GM19035 (cell line): ENCODE data around the gene ITIH3.

Source experiments
- ATAC-seq: cut with Tn5 transposase; IDR thresholded peaks from one replicate; pipeline ENCODE4 v1.9.1; 2021; ENCODE audit not compliant: unreplicated experiment

ITIH3 gene

DNA sequence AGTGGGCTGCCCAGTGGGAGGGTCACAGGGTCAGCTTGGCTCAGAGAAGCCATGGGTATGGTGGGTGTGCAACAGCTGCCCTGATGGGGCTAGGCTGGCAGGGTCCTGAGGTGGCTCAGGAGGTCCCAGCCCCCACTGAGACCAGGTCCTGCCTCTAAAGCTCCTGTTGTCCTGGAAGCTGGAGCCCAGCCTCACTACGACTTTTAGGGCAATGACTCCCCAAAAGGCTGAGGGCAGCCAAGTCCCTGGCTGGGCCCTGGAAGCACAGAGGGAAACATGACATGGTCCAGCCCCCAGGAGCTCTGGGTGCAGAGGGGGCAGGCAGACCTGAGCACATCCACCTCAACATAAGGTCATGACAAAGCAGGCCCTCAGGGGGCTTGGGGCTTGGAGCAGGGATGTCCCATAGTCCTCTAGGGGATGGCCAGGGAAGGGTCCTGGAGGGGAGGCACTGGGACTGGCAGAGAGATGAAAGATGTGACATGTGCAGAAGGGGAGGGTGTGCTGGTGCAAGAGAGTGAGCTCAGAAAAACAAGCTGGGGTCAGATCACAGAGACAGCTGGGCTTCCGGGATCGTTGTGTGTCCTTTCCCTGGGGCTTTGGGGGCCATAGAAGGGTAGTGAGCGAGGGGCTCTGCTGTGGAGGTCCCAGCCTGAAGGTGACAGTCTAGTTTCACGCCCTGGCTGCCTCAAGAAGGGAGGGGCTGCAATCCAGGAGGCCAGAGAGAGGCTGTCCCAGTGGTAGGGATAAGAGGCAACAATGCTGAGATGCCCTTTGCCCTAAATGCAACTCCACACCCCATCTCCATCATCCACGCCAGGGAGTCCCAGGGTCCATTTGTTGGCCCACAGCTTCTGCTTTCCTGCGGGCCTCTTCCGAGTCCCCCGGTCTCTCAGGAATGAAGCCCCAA lies 639 bp upstream of the ITIH3 start:
- no peak for ATAC-seq

DNA sequence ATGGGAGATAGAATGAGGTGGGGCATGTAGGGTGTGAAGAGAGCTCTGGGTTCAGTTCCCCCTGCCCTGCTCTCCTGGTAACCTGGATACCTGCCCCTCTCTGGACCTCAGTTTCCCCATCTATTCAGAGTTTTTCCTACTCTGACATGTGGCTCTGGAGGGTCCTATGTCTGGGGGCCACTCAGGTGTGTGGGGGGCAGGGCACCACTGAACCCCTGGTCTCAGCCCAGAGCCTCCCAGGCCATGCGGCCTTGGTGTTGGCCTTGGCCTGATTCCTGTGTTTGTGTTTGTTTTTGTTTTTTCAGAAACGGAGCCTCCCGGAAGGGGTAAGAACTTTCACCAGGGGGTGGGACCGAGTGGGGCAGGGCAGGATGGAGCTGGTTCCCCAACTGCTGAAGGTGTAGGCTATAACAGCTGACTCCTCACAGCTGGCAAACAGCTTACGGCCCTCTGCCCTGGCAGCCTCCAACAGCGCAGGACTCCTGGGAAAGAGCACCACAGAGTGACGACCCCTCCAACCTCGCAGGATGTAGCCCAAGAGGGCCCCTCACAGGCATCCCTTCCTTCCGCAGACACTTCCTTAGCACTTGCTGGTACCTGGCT lies 803 bp downstream of the ITIH3 start:
- ATAC-seq, result no peak

DNA sequence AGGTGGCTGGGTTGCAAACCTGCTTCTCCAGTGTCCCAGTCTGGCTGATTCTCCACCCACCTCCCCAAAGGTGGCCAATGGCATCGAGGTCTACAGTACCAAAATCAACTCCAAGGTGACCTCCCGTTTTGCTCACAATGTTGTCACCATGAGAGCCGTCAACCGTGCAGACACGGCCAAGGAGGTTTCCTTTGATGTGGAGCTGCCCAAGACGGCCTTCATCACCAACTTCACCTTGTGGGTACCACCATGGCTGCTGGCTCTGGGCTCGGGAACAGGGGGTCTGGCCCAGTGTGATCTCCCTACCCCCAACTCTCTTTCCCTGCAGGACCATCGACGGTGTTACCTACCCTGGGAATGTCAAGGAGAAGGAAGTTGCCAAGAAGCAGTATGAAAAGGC lies 1.8 kb downstream of the ITIH3 start:
- no peak for ATAC-seq

DNA sequence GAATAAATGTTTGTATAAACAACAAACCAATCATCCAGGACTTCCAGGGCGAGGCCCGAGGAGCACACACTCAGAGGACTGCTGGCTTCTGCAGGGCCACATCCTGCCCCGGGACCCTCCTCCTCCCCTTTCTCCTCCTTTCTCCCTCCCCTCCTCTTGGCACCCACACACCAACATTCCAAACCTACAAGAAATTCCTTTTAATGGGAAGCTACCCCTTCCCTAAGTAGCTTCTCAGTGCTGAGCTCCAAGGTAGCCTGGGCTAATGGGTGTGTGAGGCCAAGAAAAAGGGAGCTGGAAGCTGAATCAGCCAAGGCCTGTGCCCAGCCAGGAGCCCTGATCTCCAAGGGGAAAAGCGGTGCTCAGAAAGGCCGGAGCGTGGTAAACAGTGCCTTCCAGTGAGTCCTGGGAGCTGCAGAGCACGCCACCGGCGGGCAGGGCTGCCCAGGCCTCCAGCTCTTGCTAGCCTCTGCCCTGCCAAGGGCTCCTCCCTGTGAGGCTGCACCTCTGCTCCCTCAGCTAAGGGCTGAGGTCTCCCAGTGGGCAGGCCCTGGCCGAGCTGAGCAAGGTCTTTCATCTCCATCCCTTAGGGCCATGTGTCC lies 3.9 kb downstream of the ITIH3 start:
- no peak for ATAC-seq

DNA sequence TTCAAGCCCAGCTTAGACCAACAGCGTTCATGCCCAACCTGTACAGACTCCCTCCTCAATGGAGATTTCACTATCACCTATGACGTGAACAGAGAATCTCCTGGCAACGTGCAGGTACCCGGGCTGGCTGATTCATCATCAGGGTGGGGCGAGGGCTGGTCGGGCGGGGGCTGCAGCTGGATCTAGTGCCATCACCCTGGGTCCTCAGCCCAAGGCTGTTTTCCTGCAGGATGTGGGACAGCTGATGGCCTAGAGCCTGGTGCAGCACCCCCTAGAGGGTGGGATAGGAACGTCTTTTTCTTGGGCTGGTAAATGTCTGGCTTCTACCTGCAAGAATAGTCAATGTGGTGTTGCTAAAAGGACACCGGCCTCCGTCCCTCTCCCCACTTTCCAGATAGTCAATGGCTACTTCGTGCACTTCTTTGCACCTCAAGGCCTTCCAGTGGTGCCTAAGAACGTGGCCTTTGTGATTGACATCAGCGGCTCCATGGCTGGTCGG lies 4.4 kb downstream of the ITIH3 start:
- ATAC-seq, result no peak

DNA sequence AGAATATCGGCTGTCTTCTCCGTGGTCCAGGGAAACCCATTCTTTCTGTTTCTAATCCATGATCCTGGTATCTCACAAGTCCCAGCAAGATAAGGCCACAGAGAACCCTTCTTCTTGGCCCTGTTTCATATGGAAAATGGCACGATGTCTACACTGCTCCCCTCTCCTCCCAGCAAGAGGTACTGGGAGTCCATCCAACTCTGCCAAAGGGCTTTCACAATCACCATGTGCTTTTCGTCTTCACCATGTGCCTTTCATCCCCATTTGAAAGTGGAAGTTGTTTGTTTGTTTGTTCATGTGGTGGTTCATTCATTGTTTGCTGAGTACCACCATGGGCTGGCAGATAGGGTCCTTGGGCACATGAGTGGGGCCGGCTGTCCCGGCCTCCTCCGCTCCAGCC lies 5.5 kb downstream of the ITIH3 start:
- ATAC-seq, result no peak

DNA sequence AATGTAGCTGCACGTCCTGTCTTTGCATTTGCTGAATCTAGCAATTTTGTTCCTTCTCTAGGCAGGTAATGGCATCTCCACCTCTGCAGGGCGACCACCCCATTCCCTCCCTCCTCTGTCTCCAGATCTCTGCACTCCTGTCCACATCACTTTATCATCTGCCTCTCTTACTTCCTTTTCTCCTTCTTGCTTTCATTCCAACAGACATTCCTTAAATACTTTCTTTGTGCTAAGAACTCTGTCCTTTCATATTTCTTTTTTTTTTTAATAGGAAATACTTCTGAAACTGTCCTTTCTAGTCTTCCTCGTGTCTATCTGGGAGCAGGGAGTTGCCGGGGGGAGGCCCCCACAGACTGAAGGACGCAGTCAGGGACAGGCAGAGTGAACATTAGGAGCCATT lies 7.2 kb downstream of the ITIH3 start:
- ATAC-seq, result no peak

DNA sequence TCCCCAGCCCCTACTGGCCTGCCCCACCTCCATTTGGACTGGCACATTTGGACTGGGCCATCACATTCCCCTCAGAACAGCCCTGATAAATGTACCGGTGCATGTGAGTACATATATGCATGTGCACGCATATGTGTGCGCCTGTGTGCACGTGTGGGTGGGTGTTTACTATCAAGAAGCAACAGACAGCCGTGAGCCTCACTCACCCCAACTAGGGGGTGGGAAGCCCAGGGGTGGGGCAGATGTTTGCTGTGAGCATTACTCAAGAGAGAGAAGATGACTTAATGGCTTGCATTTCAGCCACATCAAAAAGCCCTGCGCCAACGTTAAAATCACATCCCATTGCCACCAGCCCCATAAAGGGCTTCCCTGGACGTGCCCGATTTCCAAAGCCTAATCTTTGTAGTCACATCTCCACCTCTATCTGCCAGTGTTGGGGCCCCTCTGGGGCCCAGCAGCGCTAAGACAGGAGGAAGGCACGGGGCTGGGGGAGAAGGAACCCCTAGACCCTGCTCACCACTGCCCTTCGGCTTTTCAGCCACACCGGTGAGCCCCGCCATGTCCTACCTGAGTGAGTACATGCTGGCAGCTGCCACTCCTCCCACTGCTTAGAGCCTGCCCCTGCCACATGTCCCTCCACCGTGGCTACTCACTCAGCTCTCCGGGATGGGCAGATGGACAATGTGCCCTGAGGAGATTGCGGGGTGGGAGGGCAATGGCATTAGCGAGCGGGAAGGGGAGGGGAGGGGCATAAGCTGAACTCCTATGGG lies 10.9 kb downstream of the ITIH3 start:
- no peak for ATAC-seq

DNA sequence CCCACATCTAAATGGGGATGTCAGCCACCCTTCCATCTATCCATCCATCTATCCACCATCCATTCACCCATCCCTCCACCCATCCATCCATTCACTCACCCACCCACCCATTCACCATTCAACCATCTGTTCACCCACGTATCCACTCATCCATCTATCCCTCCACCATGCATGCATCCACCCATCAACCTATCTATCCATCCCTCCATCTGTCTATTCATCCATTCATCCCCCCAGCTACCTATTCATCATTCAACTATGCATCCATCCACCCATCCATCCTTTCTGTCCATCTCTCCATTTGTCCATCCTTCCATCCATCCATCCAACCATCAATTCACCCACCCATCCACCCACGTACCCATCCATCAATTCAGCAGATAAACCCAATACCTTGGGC lies 14.6 kb downstream of the ITIH3 start:
- no peak for ATAC-seq

DNA sequence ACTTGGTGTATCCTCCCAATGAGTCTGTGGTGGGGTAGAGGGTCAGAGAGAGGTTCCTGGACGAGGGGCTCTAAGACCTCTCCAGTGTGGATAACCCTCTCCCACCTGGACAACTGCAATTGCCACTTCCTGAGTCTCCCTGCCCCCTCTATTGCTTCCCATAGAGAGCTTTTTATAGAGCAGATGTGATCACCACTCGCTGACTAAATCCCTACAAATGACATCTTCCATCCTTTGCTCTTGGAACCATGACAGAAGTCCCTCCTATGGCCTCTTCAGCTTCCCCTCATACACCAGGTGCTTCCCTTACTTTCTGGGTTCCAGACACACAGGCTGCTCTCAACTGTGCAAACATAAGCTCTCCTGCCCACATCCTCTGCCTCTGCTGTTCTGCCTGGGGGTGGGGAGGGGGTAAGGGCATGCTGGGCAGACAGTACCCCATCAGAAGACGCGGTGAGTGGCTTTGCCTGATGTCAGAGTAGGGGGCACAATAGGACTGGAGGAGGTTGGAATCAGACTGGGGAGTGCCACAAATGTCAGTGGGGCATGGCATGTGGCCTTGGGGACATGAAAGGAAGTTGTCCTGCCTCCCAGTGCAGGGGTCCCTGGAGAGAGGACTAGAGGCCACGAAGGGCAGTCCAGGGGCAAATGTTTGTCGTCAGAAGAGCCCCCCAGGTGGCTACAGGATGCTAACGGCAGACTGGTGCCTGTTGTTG lies 15.2 kb downstream of the ITIH3 start:
- no peak for ATAC-seq

DNA sequence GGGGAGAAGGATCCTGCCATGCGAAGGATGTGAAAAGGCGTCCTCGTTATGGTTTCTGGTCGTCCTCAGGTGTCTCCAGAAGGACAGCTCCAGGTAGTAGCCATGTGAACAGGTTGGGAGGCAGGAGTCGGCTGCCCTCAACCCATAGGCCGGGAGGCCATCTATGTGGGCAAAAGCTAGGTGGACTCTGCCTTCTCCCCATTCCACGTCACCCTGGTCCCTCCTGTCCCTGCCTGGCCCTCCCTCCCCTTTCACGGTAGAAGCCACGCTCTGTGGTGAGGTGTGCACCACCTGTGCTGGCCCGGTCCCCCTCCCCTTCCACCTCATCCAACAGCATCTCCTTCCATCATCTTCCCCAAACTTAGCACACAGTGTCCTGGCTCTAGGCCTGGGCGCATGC lies 16.3 kb downstream of the ITIH3 start:
- no peak for ATAC-seq

DNA sequence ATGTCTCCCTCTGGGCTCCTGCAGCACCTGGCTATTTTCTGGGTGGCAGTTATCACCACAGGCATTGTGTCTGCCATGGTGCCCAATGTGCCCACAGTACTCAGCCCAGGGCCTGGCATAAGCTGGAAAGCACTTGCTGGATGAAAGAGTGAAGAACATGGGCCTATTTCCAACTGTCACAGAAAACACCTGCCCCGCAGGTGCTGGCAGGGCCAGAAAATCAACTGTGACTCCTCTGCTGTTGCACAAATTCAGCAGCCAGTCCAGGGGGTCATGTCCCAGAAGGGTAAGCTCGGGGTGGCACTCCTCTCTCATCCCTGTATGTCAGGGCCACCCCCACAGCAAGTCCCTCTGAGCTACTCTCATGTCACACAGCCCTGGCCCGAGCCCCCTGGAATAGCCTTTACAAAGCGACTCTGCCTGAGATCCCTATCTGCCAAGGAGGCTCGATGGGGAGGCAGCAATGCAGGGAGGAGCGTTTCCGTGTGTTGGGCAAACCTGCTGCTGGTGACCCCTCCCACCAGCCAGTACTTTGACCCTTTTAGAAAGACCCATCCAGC lies 16.9 kb downstream of the ITIH3 start:
- ATAC-seq, result no peak

DNA sequence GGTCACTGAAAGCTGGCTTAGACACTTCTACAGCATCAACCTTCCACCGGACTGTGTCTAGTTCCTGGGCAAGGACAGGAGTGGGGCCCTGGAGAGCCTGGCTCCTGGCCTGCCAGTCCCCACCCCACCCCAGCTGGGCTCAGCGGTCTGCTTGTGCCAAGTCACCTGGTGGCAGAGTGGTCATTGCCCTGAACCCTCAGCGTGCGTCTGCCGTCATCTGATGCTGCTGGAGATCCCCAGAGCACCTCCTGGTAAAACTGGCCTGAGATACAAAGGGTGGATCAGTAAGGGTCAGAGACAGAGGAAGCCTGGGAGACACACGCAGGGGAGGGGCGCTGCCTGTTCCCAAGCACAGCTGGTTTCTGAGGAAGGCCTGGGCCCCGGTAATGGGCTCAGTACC lies 19.2 kb downstream of the ITIH3 start:
- ATAC-seq, result no peak

DNA sequence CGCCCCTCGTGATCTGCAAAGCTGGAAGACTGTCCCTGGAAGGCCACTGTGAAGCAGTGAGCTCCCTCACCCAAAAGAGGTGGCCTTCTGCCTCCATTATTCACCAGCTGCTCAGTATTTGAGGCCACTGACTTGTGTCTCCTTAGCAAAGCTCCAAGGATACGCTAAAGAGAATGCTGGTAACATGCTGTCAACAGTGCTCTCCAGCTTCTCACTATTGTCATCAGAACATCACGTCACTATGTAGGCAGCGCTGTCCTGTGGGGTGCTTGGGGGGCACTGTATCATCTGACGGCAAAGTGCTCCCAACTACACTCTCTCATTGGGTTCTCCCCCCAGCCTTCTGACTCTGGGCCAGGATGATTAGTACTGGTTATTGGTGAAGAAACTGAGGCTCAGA lies 21.6 kb downstream of the ITIH3 start:
- no peak for ATAC-seq

DNA sequence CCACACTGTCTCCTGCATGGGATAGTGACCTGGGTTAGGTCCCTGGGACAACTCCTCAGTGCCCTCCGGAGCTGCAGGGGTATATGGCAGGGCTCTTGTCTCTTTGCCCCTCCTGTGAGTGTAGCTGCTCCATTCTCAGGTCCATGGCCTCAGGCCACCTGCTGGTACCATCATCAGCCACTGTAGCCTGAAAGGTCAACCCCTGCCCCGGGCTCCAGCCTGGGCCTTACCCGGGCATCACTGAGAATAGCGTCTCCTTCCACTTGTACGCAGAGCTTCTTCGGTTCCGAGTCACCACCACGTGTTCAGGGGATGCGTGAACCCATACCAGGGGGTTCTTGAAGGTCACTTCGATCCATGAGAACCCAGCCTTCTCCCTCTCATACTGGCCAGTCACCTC lies 22.1 kb downstream of the ITIH3 start:
- no peak for ATAC-seq

DNA sequence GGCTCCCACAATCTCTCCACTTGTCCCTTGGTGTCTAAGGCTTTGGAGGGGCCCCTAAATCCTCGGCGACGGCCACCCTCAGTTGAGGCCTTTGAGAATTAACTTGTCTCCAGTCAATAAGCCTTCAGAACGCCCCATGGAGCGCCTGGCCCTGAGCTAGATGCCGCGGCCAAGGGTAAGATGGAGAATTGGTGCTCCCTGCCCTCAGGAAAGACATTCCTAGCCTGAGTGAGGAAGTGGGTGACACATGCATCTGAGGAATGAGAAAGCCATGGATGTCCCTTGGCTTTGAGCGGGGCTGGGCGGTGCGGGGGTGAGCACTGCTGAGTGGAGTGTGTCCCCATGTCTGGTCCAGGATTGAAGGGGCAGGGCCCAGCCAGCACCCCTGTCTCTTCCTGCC lies 22.6 kb downstream of the ITIH3 start:
- no peak for ATAC-seq

DNA sequence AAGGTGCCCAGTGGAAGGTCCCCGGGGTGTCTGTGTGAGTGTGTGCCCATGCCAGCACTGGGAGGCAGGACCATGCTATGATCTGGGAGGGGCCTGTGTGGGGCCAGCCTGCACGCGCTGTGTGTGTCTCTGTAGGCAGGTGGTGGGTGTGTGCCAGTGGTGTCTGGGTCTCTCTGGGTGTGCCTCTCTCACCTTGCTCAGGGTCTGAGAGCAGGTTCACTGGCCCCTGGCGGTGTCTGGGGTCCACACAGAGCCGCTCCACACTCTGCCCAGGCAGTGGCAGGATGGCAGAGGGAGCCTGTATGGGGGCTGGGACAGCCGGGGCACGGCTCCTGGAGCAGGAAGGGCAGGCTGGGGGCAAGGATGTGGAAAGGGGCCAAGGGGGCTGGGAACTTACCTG lies 23.3 kb downstream of the ITIH3 start:
- no peak for ATAC-seq

DNA sequence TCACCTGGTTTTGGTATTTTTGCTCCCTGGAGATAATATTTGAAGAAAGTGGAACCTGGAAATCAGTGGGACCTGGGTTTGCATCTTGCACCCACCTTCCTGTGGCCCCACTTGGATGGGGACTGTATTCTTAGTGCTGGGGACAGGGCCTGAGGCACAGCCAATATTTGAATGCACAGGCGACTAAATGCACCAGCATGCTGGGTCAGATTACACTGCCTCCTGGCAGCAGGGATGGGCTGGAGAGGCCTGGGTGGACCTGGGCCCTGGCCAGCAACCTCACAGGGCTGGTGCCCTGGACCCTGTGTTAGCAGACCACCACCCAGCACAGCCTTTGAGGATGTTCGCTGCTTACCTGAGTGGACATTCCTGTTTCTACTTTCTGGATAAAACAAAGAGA lies 25.3 kb downstream of the ITIH3 start:
- no peak for ATAC-seq

DNA sequence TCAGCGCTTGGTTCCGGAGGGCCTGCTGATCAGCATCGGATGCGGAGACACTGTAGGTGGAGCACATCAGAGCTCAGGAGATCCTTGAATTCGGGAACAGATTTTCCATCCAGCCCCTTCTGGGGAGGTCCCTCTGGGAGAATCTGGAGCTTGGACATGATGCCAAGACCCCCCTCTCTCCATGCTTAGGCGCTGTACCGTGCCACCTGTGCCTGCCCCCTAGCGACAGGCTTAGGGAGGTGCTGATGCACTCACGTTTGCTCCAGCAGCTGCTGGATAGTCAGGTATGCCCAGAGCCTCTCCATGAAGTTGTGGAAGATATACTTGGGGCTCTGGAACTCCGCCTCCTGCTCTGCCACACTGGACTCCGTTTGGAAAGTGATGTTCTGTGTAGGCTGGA lies 26.1 kb downstream of the ITIH3 start:
- ATAC-seq, result no peak

DNA sequence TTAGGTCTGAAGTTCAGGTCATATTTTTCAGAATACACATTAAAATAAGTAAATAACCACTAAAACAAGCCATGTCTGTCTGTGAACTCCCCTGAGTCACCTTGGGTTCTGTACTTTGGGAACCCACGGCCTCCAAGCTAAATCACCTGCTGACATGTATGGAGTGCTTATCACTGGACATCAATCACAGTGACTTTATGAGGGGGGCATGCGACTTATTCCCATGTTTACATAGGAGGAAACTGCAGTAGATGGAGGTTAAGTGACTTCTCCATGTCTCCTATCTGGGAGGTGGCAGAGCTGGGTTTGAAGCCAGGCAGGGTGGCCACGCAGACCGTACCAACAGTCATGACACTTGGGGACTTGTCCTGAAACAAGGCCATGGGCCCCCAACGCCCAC lies 27.8 kb downstream of the ITIH3 start:
- no peak for ATAC-seq
